Osteoblast (primary cell): ENCODE results near the gene FLYWCH1. TPM values are rescaled to one million over a fixed set of nuclear protein-coding genes. Genes with fewer than 3 reads are reported as not detected.
A peak's percentile ranks its signal among the peaks of the same experiment; 100 is the strongest.
"Not testable (repeated sequence)": the region's sequence is repeated elsewhere in the genome, so short reads cannot be mapped to it uniquely, and the experiment has no call there.

Source experiments
- DNase-seq: peaks from one replicate; pipeline ENCODE4 v3.0.0; 2011; ENCODE audit warnings: low spot score, mixed read lengths; ENCODE audit not compliant: insufficient read length; ENCODE audit errors: missing footprints
- H2AFZ ChIP-seq: 2 replicates; pipeline ENCODE4 v1.6.0; 2011; ENCODE audit warnings: mild to moderate bottlenecking, low read length
- H3K27ac ChIP-seq: 2 replicates; pipeline ENCODE4 v1.5.1; 2011; ENCODE audit warnings: mild to moderate bottlenecking, low read depth, low read length, moderate library complexity
- H3K27me3 ChIP-seq: 2 replicates; pipeline ENCODE4 v1.6.0; 2012; ENCODE audit warnings: mild to moderate bottlenecking, control low read depth, inconsistent platforms, low read length, moderate library complexity; ENCODE audit not compliant: insufficient read depth
- H3K36me3 ChIP-seq: 2 replicates; pipeline ENCODE4 v1.5.1; 2011; ENCODE audit warnings: mild to moderate bottlenecking, low read length, control low read depth, moderate library complexity; ENCODE audit not compliant: insufficient read depth
- H3K4me1 ChIP-seq: 2 replicates; pipeline ENCODE4 v1.5.1; 2011; ENCODE audit warnings: mild to moderate bottlenecking, low read length, control low read depth, moderate library complexity; ENCODE audit not compliant: insufficient read depth
- H3K4me2 ChIP-seq: 2 replicates; pipeline ENCODE4 v1.6.0; 2011; ENCODE audit warnings: mild to moderate bottlenecking, low read length; ENCODE audit not compliant: insufficient read depth
- H3K4me3 ChIP-seq: fragments of 200-600 bp; sonication (generic); 3 replicates; pipeline ENCODE4 v1.5.1; 2012; ENCODE audit warnings: mild to moderate bottlenecking, low read length, inconsistent platforms; ENCODE audit not compliant: insufficient read depth
- H3K79me2 ChIP-seq: 2 replicates; pipeline ENCODE4 v1.6.0; 2012; ENCODE audit warnings: mild to moderate bottlenecking, low read length, control low read depth, inconsistent platforms; ENCODE audit not compliant: insufficient read depth
- H3K9me3 ChIP-seq: 2 replicates; pipeline ENCODE4 v1.5.1; 2011; ENCODE audit warnings: low read depth, low read length, control low read depth
- H4K20me1 ChIP-seq: 2 replicates; pipeline ENCODE4 v1.6.0; 2012; ENCODE audit warnings: mild to moderate bottlenecking, low read length, control low read depth; ENCODE audit not compliant: insufficient read depth
- CTCF ChIP-seq: IDR thresholded peaks from 2 replicates; pipeline ENCODE4 v1.5.1; 2011; ENCODE audit warnings: mild to moderate bottlenecking, low read depth, low read length, moderate library complexity; ENCODE audit errors: extremely low read depth
- total RNA-seq: library from RNA; depleted of rRNA; stranded (reverse); fragments of >200 nt; gene quantifications from 2 replicates; pipeline ENCODE4 v1.2.3, GENCODE V29; 2012

Gene FLYWCH1
- total RNA-seq, 1 donor = 56.5 TPM

GRCh38 chr16:2927010-2927646 lies 15.4 kb downstream of the FLYWCH1 start:
- peaks cover 42% of the 10 kb centered on the region for H3K79me2 ChIP-seq
- peak overlapping the region; percentile 43 for H3K27ac ChIP-seq
- H3K36me3 ChIP-seq = peaks cover 22% of the 10 kb centered on the region
- peaks cover 8% of the 10 kb centered on the region for H3K4me1 ChIP-seq
- DNase-seq = peak; percentile 96
- no peaks in the 10 kb centered on the region for H3K27me3 ChIP-seq
- peak; percentile 95 for TF ChIP-seq CTCF
- H3K4me2 ChIP-seq = peak overlapping the region; percentile 80
- peaks cover 39% of the 10 kb centered on the region for H4K20me1 ChIP-seq
- peak overlapping the region; percentile 60 for H3K4me3 ChIP-seq
- no peaks in the 10 kb centered on the region for H3K9me3 ChIP-seq
- peak overlapping the region; percentile 77 for H2AFZ ChIP-seq

- Histone ChIP-seq H3K36me3 (peaks cover 22% of the 10 kb centered on the region), H4K20me1 (peaks cover 45% of the 10 kb centered on the region), H3K79me2 (peaks cover 33% of the 10 kb centered on the region)
- H3K27me3 ChIP-seq, H3K4me1 ChIP-seq, H3K4me2 ChIP-seq, H3K9me3 ChIP-seq, H3K27ac ChIP-seq, H2AFZ ChIP-seq, H3K4me3 ChIP-seq: not testable (repeated sequence)
- peak; percentile 62 for DNase-seq
These were observed 16.4 kb downstream of the FLYWCH1 start for GRCh38 chr16:2928151-2928550.

- peaks cover 8% of the 10 kb centered on the region for H3K4me1 ChIP-seq
- H3K79me2 ChIP-seq = peaks cover 28% of the 10 kb centered on the region
- no peak overlapping the region for H2AFZ ChIP-seq
- H3K27me3 ChIP-seq = no peaks in the 10 kb centered on the region
- peak; percentile 26 for DNase-seq
- H3K4me3 ChIP-seq = no peak overlapping the region
- H4K20me1 ChIP-seq = peaks cover 45% of the 10 kb centered on the region
- H3K9me3 ChIP-seq = no peaks in the 10 kb centered on the region
- H3K36me3 ChIP-seq = peaks cover 22% of the 10 kb centered on the region
- H3K4me2 ChIP-seq = no peak overlapping the region
- no peak overlapping the region for H3K27ac ChIP-seq
- no peak for TF ChIP-seq CTCF
These were observed 17.1 kb downstream of the FLYWCH1 start for GRCh38 chr16:2928796-2929195.

- peaks cover 40% of the 10 kb centered on the region for H4K20me1 ChIP-seq
- H3K36me3 ChIP-seq = peaks cover 31% of the 10 kb centered on the region
- no peak overlapping the region for H3K4me2 ChIP-seq
- no peak overlapping the region for H3K27ac ChIP-seq
- peaks cover 8% of the 10 kb centered on the region for H3K4me1 ChIP-seq
- no peaks in the 10 kb centered on the region for H3K9me3 ChIP-seq
- DNase-seq = peak; percentile 19
- no peak overlapping the region for H3K4me3 ChIP-seq
- H3K27me3 ChIP-seq = no peaks in the 10 kb centered on the region
- no peak for TF ChIP-seq CTCF
- peaks cover 21% of the 10 kb centered on the region for H3K79me2 ChIP-seq
- H2AFZ ChIP-seq = no peak overlapping the region
These were observed 18.0 kb downstream of the FLYWCH1 start for GRCh38 chr16:2929693-2930092.
